NB4 (cell line): ENCODE measurements around the gene PRKAB2.
"Not testable (repeated sequence)": the region's sequence is repeated elsewhere in the genome, so short reads cannot be mapped to it uniquely, and the experiment has no call there.

Experiments
- DNase-seq: peaks from one replicate; pipeline ENCODE4 v3.0.0; 2010; ENCODE audit warnings: low read depth
- H3K4me3 ChIP-seq: one replicate; pipeline ENCODE4 v1.5.1; 2011; ENCODE audit warnings: mild to moderate bottlenecking, low read depth, low read length, moderate library complexity
- MAX ChIP-seq: IDR thresholded peaks from 2 replicates; pipeline ENCODE4 v1.6.1; 2011; ENCODE audit warnings: low read depth, low read length
- MYC ChIP-seq: IDR thresholded peaks from 2 replicates; pipeline ENCODE4 v1.6.1; 2011; ENCODE audit warnings: low read depth, low read length
- POLR2A ChIP-seq: IDR thresholded peaks from 2 replicates; pipeline ENCODE4 v1.6.1; 2011; ENCODE audit warnings: mild to moderate bottlenecking; ENCODE audit not compliant: insufficient read length; ENCODE audit errors: extremely low read depth
- TF ChIP-seq, protein P1 (sequence below): IDR thresholded peaks from one replicate; pipeline ENCODE4 v1.5.1; 2012; ENCODE audit warnings: low read depth, low read length

PRKAB2 gene

GRCh38 chr1:147110434-147110833 is 61.8 kb downstream of the PRKAB2 start:
- TF ChIP-seq, protein P1, sequence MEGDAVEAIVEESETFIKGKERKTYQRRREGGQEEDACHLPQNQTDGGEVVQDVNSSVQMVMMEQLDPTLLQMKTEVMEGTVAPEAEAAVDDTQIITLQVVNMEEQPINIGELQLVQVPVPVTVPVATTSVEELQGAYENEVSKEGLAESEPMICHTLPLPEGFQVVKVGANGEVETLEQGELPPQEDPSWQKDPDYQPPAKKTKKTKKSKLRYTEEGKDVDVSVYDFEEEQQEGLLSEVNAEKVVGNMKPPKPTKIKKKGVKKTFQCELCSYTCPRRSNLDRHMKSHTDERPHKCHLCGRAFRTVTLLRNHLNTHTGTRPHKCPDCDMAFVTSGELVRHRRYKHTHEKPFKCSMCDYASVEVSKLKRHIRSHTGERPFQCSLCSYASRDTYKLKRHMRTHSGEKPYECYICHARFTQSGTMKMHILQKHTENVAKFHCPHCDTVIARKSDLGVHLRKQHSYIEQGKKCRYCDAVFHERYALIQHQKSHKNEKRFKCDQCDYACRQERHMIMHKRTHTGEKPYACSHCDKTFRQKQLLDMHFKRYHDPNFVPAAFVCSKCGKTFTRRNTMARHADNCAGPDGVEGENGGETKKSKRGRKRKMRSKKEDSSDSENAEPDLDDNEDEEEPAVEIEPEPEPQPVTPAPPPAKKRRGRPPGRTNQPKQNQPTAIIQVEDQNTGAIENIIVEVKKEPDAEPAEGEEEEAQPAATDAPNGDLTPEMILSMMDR: no peak
- TF ChIP-seq MAX: no peak
- no peak for TF ChIP-seq MYC
- TF ChIP-seq POLR2A: no peak
- no peak overlapping the region for H3K4me3 ChIP-seq
- no peak for DNase-seq

DNA sequence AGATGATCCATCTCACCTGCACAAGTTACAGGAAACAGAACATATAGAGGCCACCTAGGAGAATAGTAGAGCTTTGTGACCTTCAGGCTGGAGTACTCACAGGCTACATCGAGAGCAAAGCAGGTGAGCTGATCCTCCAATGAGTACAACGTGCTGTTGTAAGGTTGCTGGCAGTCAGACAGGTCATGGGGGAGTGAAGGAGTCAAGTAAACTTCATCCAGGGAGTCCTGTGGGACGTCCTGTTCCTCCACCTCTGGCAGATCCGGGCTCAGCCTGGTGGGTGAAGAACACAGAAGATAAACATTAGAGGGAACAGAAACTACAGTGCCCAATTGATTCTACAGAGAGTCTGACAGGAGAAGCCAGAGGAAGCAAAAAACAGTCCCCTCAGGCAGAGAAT is 62.5 kb downstream of the PRKAB2 start:
- no peak overlapping the region for H3K4me3 ChIP-seq
- TF ChIP-seq MAX: no peak
- no peak for TF ChIP-seq POLR2A
- TF ChIP-seq, protein P1: no peak
- TF ChIP-seq MYC: no peak
- DNase-seq: no peak

DNA sequence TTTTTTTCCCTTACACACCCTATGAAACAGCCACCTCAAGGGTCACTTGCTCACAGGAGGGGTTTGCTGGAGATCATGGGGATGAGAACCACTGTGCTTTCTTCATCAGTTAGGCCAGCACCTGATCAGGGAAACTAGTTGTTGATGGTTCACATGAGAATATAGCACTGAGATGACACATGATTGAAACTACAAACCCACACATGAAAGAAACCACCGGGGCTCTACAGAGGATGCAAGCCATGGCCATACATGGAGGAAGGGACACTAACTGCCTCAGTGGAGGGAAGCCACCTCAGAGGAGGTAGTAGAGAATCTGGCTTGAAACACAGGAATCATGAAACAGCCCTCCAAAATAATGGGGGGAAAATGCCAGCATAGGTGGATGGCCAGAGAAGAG is 63.2 kb downstream of the PRKAB2 start:
- no peak for DNase-seq
- TF ChIP-seq MYC (no peak), MAX (no peak), POLR2A (no peak)
- TF ChIP-seq, protein P1: no peak
- no peak overlapping the region for H3K4me3 ChIP-seq

GRCh38 chr1:147106407-147106881 is 65.8 kb downstream of the PRKAB2 start:
- not testable (repeated sequence) for DNase-seq, H3K4me3 ChIP-seq

DNA sequence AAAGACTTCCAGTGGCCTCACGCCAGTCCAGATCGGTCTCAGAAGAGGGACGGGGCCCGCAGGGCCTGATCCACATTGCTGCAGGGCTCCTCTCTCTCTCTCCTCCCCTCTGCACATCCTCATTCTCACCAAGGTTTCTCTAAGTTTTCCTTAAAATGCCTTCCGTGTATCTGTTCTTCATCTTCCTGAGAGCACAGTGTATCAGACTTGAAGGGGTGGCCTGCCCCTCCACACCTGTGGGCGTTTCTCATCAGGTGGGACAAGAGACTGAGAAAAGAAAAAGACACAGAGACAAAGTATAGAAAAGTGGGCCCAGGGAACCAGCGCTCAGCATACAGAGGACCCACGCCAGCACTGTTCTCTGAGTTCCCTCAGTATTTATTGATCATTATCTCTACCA is 66.4 kb downstream of the PRKAB2 start:
- TF ChIP-seq, protein P1: no peak
- TF ChIP-seq MAX (no peak), MYC (no peak), POLR2A (no peak)
- no peak overlapping the region for H3K4me3 ChIP-seq
- DNase-seq: no peak
